SK-N-SH (cell line): ENCODE measurements around the gene FADD.

Experiments
- CTCF ChIP-seq: fragments of 200-600 bp; sonication (generic); IDR thresholded peaks from 2 replicates; pipeline ENCODE4 v1.6.1; 2017; ENCODE audit warnings: antibody characterized with exemption, mild to moderate bottlenecking, moderate library complexity
- FOXJ3 ChIP-seq: sonication (generic); formaldehyde crosslinking; IDR thresholded peaks from 2 replicates; pipeline ENCODE4 v1.5.1; 2020; ENCODE audit warnings: mild to moderate bottlenecking, missing genetic modification reagents
- FOXM1 ChIP-seq: IDR thresholded peaks from 2 replicates; pipeline ENCODE4 v1.4.0; 2012; ENCODE audit warnings: low read depth, mild to moderate bottlenecking

GRCh38 chr11:70206982-70207376, 3.9 kb downstream of the FADD start:
- TF ChIP-seq FOXJ3 (CRISPR knock-in tag) (no peak), CTCF (no peak), FOXM1 (no peak)
